Stimulated activated memory B cell treated with anti-CD40 and anti-IgM and Interleukin-4, amounts not matched to agents 10 μg/mL and 1 μg/mL and 100 μg/mL, for 72 hours (primary cell): Measurements from ENCODE around the gene PUSL1.
A peak's percentile ranks its signal among the peaks of the same experiment; 100 is the strongest.

Experiments used
- ATAC-seq: fragments of 150-1000 bp; cut with Tn5 transposase; 2 replicates; pipeline ENCODE4 v1.10.0; 2021
- H3K27ac Mint-ChIP-seq: one replicate; pipeline ENCODE4 v1.8.0; 2022; ENCODE audit warnings: mild to moderate bottlenecking, mixed read lengths
- H3K27me3 Mint-ChIP-seq: one replicate; pipeline ENCODE4 v1.8.0; 2022; ENCODE audit warnings: mixed read lengths
- H3K36me3 Mint-ChIP-seq: one replicate; pipeline ENCODE4 v1.8.0; 2022; ENCODE audit warnings: mixed read lengths
- H3K4me1 Mint-ChIP-seq: one replicate; pipeline ENCODE4 v1.8.0; 2022; ENCODE audit warnings: mixed read lengths
- H3K4me3 Mint-ChIP-seq: one replicate; pipeline ENCODE4 v1.8.0; 2022; ENCODE audit warnings: mild to moderate bottlenecking, moderate library complexity, mixed read lengths
- H3K9me3 Mint-ChIP-seq: one replicate; pipeline ENCODE4 v1.8.0; 2022; ENCODE audit warnings: mixed read lengths

The PUSL1 gene

DNA sequence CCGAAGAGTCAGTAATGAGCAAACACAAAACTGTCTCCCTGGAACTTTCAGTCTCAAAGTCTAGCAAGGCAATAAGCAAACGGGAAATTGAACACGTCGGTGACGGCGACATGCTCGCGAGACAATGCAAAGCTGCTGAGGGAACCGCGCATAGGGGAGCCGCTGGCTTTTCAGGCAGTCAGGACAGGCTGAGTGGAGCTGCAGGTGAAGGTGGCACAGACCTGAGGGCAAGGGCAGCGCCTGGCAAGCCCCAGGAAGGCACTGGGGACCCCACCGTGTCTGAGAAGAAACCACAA lies 11.2 kb downstream of the PUSL1 start:
- Mint-ChIP-seq H3K36me3 (peaks cover 26% of the 10 kb centered on the region), H3K27ac (no peak overlapping the region), H3K27me3 (no peaks in the 10 kb centered on the region), H3K4me3 (no peak overlapping the region), H3K4me1 (peaks cover 31% of the 10 kb centered on the region), H3K9me3 (no peaks in the 10 kb centered on the region)
- ATAC-seq = no peak

DNA sequence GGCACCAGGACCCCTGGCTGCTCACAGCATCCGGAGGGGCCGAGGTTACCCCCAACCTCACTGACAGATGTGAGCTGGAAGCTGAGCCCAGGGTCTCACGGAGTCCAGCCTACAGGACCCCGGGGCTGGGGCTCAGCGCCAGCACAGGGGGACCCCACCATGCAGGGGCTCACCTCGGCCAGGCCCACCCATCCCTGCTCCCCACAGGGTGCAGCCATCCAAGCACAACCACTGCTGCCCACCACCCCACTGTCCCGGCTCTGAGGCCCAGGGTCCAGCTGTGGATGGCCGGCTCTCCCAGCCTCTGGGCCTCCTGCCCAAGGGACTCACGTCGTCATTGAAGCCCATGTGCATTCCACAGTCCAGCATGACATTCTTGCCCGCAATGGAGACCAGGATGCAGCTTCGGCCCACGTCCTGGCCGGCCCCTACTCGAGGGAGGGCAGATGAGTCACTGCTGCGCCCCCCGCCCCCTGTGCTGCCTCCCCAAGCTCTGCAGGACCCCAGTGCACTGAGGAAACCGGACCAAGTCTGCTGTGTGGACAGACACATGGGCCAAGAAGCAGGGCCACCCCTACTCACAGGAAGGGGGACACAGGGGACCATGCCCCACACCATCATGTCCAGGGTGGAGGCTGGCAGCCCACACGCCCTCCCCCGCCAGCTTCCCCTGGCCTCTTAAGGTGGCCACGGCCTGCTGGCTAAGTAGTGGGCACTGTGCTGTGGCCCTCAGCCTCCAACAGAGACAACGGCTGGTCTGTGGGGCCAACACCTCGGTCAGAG lies 12.5 kb downstream of the PUSL1 start:
- peaks cover 38% of the 10 kb centered on the region for H3K4me1 Mint-ChIP-seq
- H3K36me3 Mint-ChIP-seq = peaks cover 20% of the 10 kb centered on the region
- no peak for ATAC-seq
- H3K4me3 Mint-ChIP-seq = no peak overlapping the region
- H3K27ac Mint-ChIP-seq = no peak overlapping the region
- H3K27me3 Mint-ChIP-seq = no peaks in the 10 kb centered on the region
- no peaks in the 10 kb centered on the region for H3K9me3 Mint-ChIP-seq

DNA sequence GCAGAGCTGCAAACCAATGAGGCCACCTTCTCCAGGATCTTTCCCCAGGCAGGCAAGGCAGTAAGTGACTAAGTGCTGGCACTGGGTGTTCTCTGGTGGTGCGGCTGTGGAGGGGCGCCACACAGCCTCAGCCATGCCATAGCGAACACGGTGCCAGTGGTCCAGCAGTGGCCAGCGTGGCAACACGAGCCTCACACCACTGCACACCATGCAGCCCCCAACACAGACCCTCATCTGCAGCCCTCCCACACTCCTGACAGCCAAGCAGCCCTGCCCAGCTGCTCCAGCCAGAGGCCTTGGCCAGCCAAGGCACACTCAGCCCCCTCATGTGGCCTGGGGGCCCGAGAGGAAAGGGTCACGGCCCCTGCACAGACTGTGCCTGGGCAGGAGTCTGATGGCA lies 13.1 kb downstream of the PUSL1 start:
- Mint-ChIP-seq H3K9me3 (no peaks in the 10 kb centered on the region), H3K27me3 (no peaks in the 10 kb centered on the region), H3K4me1 (peaks cover 44% of the 10 kb centered on the region), H3K36me3 (peaks cover 20% of the 10 kb centered on the region), H3K4me3 (no peak overlapping the region), H3K27ac (no peak overlapping the region)
- no peak for ATAC-seq

DNA sequence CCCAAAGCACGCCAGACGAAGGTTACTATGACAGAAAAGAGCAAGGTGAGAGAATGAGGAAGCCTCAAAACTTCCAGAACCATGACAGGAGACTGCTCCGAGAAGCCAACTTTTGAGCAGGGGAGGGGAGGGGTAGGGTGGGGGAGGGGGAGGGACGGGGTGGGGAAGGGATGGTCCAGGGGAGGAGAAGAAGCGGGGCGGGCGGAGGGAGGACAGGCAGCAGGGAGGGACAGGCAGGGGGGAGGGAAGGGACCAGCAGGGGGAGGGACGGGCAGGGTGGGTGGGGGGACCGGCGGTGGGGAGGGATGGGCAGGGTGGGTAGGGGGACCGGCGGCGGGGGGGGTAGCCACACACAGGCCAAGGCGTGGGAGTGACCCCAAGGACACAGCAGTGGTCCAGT lies 14.0 kb downstream of the PUSL1 start:
- peak overlapping the region; percentile 81 for H3K4me3 Mint-ChIP-seq
- H3K36me3 Mint-ChIP-seq = peaks cover 22% of the 10 kb centered on the region
- H3K9me3 Mint-ChIP-seq = no peaks in the 10 kb centered on the region
- H3K4me1 Mint-ChIP-seq = peaks cover 54% of the 10 kb centered on the region
- peak overlapping the region; percentile 64 for H3K27ac Mint-ChIP-seq
- H3K27me3 Mint-ChIP-seq = no peaks in the 10 kb centered on the region
- no peak for ATAC-seq

DNA sequence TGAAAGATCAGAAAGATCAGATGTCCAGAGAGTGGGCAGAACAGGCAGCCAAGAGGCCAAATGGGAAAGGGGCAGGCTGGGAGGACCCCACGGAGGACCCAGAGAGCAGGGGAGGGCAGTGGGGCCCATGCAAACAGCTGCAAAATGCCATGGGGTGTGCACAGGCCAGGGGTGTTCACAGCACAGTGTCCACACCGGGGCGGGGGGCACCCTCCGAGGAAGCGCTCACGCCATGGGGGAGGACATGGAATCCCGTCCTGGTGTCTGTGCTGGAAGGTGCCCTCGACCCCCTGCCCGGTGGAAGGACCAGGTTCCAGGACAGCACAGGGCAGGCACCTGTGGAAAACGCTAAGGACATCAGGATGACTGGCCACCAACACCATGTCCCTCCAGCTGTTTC lies 14.6 kb downstream of the PUSL1 start:
- H3K36me3 Mint-ChIP-seq = peaks cover 25% of the 10 kb centered on the region
- no peak overlapping the region for H3K27ac Mint-ChIP-seq
- no peak for ATAC-seq

DNA sequence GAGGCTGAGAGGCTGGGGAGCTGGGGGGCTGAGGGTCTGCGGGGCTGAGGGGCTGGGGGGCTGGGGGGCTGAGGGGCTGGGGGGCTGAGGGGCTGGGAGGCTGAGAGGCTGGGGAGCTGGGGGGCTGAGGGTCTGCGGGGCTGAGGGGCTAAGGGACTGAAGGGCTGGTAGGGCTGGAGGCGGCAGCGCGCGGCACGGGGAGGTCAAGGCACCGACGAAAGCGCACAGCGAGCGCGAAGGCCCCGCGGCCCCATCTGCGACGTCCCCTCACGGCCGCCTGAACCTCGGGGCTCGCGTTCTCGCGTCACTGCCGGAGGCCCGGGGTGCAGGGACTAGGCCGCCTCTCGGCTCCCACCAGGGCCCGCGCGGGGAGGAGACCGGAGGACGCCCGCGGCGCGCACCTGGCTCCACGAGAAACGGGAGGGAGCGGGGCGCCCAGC lies 15.7 kb downstream of the PUSL1 start:
- H3K4me3 Mint-ChIP-seq = peak overlapping the region; percentile 89
- peaks cover 21% of the 10 kb centered on the region for H3K36me3 Mint-ChIP-seq
- peaks cover 63% of the 10 kb centered on the region for H3K4me1 Mint-ChIP-seq
- H3K27ac Mint-ChIP-seq = peak overlapping the region; percentile 87
- ATAC-seq = no peak
- H3K27me3 Mint-ChIP-seq = no peaks in the 10 kb centered on the region
- H3K9me3 Mint-ChIP-seq = no peaks in the 10 kb centered on the region

More for the DNA sequence above, 14.6 kb downstream of the PUSL1 start:
- no peaks in the 10 kb centered on the region for H3K27me3 Mint-ChIP-seq
- H3K4me3 Mint-ChIP-seq = peak overlapping the region; percentile 67
- peaks cover 57% of the 10 kb centered on the region for H3K4me1 Mint-ChIP-seq
- no peaks in the 10 kb centered on the region for H3K9me3 Mint-ChIP-seq

DNA sequence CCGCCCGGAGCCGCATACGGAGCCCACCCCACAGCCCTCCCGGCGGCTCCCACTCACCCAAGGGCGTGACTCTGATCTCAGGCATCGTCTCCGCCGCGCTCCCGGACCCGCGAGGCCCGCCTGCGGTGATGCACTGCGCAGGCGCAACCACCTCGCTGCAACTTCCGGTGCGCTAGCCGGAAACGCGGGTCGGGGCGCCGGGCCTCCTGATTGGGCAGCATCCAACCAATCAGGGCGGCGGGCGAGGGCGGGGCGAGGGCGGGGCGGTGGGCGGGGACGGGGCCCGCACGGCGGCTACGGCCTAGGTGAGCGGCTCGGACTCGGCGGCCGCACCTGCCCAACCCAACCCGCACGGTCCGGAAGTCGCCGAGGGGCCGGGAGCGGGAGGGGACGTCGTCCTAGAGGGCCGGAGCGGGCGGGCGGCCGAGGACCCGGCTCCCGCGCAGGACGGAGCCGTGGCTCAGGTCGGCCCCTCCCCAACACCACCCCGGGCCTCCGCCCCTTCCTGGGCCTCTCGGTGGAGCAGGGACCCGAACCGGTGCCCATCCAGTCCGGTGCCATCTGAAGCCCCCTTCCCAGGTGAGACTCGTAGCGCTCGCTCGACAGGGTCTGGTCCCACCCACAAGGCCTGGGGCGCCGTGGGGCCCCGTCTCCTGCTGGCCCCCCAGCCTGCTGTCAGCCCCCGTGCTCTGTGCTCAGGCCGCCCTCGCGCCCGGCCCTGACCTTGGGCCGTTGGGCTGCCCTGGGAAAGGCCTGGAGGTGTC lies 16.3 kb downstream of the PUSL1 start, which contains the start of the genes CPTP and INTS11:
CPTP (plus strand) TSS at position 279 of the 764 bp plus-strand sequence. CDS start 2,109 bp downstream, outside the sequence.
INTS11 (minus strand) TSS at position 137 of the 764 bp plus-strand sequence; CDS start at position 85, 52 bp downstream.
- Mint-ChIP-seq H3K27ac (peak within 1 kb of the TSS; percentile 87), H3K27me3 (no peaks in the 10 kb centered on the region), H3K4me1 (peaks cover 63% of the 10 kb centered on the region), H3K9me3 (no peaks in the 10 kb centered on the region), H3K4me3 (peak within 1 kb of the TSS; percentile 89), H3K36me3 (peaks cover 17% of the 10 kb centered on the region)
- peak; percentile 88 for ATAC-seq

DNA sequence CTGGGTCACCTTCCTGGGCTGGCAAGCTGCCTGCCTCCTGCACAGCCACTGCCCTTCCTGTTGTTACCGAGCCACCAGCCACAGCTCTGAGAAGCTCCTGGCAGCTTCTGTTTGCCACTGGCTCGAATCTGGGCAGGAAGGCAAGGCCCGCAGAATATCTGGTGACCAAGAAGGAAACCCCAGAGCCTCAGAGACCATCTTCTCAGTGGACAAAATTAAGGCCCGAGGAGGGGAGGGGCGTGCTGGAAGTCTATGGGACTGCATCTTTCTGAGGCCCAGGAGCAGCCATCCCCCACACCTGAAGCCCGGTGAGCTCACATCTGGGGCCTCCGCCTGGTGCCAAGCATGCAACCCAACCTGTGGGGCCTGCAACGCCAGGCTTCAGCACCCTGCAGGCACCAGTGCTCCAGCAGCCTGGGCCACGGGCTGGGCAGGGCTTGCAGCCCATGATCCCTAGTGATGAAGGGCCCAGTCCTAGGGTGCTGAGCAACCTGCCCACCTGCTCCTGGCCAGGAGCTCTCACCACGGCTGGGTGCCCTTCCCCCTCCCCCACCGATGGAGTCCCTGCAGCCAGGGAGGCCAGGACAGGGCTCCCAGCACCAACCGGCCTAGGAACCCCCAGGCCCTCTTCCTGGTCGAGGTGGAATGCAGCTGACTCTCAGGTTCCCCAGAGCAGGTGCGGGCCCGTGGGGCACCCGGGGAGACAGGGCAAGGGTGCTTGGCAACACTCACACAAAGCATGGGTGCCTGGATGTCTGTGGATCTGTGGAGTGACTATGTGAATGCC lies 17.1 kb downstream of the PUSL1 start:
- Mint-ChIP-seq H3K27me3 (no peaks in the 10 kb centered on the region), H3K9me3 (no peaks in the 10 kb centered on the region), H3K4me1 (peaks cover 65% of the 10 kb centered on the region), H3K27ac (peak overlapping the region; percentile 73), H3K36me3 (peaks cover 16% of the 10 kb centered on the region), H3K4me3 (peak overlapping the region; percentile 89)
- ATAC-seq = no peak

DNA sequence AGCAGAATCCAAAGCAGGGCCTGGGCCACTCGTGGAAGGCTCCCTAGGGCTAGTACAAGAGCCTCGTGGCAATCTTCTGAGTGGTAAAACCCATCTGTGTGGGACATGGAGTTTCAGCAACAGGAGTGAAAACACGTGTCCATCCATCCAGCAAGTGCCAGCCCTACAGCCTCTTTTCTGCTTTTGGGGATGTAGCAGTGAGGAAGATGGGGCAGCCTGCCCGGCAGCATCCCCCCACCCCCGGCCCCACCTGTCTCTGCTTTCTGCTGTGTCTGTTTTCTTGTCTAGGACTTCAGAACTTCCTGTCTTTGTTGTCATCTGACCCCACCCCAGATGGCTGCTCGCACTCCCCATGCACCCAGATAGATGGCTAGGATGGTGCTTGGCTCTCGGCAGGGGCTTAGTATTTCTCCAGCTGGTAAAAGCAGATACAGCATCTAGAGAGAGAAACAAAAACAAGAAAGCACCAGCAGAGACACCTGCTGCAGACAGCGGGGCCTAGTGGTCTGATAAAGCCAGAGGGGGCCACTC lies 17.7 kb downstream of the PUSL1 start:
- Mint-ChIP-seq H3K4me3 (peak overlapping the region; percentile 89), H3K36me3 (peaks cover 16% of the 10 kb centered on the region), H3K27me3 (no peaks in the 10 kb centered on the region), H3K27ac (peak overlapping the region; percentile 73), H3K9me3 (no peaks in the 10 kb centered on the region), H3K4me1 (peaks cover 71% of the 10 kb centered on the region)
- no peak for ATAC-seq

DNA sequence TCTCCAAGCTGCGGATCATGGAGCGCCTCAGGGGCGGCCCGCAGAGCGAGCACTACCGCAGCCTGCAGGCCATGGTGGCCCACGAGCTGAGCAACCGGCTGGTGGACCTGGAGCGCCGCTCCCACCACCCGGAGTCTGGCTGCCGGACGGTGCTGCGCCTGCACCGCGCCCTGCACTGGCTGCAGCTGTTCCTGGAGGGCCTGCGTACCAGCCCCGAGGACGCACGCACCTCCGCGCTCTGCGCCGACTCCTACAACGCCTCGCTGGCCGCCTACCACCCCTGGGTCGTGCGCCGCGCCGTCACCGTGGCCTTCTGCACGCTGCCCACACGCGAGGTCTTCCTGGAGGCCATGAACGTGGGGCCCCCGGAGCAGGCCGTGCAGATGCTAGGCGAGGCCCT lies 18.9 kb downstream of the PUSL1 start:
- no peaks in the 10 kb centered on the region for H3K9me3 Mint-ChIP-seq
- H3K36me3 Mint-ChIP-seq = peaks cover 11% of the 10 kb centered on the region
- no peak overlapping the region for H3K27ac Mint-ChIP-seq
- H3K4me3 Mint-ChIP-seq = no peak overlapping the region
- ATAC-seq = no peak
- no peaks in the 10 kb centered on the region for H3K27me3 Mint-ChIP-seq
- peaks cover 68% of the 10 kb centered on the region for H3K4me1 Mint-ChIP-seq

DNA sequence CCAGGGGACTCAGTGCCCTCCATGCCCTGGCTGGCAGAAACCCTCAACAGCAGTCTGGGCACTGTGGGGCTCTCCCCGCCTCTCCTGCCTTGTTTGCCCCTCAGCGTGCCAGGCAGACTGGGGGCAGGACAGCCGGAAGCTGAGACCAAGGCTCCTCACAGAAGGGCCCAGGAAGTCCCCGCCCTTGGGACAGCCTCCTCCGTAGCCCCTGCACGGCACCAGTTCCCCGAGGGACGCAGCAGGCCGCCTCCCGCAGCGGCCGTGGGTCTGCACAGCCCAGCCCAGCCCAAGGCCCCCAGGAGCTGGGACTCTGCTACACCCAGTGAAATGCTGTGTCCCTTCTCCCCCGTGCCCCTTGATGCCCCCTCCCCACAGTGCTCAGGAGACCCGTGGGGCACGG lies 19.9 kb downstream of the PUSL1 start:
- no peaks in the 10 kb centered on the region for H3K27me3 Mint-ChIP-seq
- no peak overlapping the region for H3K27ac Mint-ChIP-seq
- H3K4me1 Mint-ChIP-seq = peaks cover 59% of the 10 kb centered on the region
- no peaks in the 10 kb centered on the region for H3K9me3 Mint-ChIP-seq
- no peak for ATAC-seq
- H3K36me3 Mint-ChIP-seq = peaks cover 11% of the 10 kb centered on the region
- no peak overlapping the region for H3K4me3 Mint-ChIP-seq

DNA sequence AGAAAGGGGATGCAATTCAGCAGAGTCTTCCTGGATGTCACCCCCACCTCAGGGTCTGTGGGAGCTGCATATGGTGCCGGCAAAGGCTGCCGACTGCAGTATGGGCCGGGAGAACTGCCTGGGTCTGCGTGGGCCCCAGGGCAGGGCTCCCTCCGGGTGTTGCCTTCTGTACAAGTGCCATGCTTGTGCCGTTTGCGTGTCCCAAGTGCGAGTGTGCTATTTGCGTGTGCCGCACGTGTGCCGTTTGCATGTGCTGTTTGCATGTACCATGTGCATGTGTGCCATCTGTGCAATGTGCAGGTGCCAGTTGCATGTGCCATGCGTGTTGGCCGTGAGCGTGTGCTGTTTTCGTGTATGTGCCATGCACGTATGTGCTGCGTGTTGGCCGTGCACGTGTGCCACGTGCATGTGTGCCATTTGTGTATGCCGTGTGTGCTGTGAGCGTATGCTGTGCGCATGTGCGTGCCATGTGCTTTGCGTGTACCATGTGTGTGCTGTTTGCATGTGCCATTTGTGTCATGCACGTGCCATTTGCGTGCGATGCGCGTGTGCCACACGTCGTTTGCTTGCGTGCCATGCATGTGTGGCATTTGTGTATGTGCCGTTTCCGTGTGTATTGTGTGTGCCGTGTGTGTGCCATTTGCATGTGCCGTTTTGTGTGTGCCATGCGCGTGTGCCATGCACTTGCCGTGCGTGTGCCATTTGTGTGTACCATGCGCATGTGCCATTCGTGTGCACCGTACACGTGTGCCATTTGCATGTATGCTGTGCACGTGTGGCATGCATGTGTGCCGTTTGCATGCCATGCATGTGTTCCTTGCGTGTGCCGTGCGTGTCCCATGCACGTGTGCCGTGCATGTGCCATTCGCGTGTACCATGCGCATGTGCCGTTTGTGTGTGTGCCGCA lies 21.2 kb downstream of the PUSL1 start:
- ATAC-seq = no peak
- Mint-ChIP-seq H3K27me3 (no peaks in the 10 kb centered on the region), H3K9me3 (no peaks in the 10 kb centered on the region), H3K4me3 (no peak overlapping the region), H3K36me3 (peaks cover 11% of the 10 kb centered on the region), H3K4me1 (peaks cover 53% of the 10 kb centered on the region), H3K27ac (no peak overlapping the region)

DNA sequence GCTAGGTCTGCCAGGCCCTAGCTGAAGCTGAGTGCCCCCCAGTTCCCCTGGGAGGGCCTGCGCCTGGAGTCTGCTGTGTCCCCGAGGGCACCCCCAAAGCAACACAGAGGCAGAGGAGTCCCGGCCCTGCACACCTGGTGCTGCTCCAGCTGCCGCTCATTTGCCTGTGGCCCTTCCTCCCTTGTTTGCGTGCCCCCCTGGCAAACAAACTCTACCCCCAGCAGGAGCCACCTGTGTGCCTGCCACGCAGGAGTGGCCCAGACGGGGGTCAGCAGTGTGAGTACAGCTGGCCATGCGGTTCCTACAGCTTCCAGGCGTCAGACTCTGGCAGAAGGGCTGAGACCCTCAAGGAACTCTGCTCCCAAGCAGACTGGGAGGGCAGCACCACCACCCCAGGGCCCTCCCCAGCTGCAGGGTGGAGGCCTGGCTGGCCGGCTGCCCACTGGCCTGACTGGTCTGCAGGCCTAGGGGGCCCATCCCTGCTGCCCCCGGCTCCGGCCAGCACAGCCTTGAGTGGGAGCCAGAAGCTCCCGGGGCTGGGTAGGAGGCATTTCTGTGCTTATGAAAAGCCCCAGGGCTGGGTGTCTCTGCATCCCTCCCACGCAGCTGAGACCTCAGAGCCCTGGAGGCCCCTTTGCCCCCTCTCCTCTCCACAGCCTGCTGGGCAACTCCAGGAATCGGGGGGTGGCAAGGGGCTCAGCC lies 22.1 kb downstream of the PUSL1 start:
- no peak for ATAC-seq
- Mint-ChIP-seq H3K36me3 (peaks cover 11% of the 10 kb centered on the region), H3K27me3 (no peaks in the 10 kb centered on the region), H3K27ac (peak overlapping the region; percentile 71), H3K4me3 (peak overlapping the region; percentile 49), H3K9me3 (no peaks in the 10 kb centered on the region), H3K4me1 (peaks cover 49% of the 10 kb centered on the region)
